ENCODE results near the gene ZBTB20.
"Not testable (repeated sequence)": the region's sequence is repeated elsewhere in the genome, so short reads cannot be mapped to it uniquely, and the experiment has no call there.

Gene ZBTB20

DNA sequence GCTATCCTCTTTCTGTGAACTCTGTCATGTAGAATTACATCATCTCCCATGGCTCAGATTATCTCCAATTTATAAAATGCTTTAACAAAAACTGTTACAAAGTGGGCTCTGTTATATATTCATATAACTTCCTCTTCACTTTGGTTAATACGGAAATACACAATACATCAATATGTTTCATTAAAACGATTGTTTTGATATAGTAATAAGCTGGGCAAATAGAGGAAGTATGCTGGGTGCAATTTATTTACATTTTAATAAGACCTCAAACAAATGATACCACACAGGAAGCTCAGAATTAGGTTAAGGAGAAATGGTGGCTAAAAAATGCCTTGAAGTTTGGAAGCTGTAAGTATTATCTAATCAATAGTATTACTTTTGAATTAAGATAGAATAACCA lies 331.0 kb downstream of the ZBTB20 start:
- DNase-seq, result no peak

DNA sequence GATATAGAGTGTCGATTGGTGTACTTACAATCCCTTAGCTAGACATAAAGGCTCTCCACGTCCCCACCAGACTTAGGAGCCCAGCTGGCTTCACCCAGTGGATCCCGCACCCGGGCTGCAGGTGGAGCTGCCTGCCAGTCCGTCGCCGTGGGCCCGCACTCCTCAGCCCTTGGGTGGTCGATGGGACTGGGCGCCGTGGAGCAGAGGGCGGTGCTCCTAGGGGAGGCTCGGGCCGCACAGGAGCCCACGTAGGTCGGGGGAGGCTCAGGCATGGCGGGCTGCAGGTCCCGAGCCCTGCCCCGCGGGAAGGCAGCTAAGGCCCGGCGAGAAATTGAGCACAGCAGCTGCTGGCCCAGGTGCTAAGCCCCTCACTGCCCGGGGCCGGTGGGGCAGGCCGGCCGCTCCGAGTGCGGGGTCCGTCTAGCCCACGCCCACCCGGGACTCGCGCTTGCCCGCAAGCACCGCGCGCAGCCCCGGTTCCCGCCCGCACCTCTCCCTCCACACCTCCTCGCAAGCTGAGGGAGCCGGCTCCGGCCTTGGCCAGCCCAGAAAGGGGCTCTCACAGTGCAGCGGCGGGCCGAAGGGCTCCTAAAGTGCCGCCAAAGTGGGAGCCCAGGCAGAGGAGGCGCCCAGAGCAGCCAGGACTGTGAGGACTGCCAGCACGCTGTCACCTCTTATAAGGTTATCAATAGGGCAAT lies 334.4 kb downstream of the ZBTB20 start:
- not testable (repeated sequence) for DNase-seq

DNA sequence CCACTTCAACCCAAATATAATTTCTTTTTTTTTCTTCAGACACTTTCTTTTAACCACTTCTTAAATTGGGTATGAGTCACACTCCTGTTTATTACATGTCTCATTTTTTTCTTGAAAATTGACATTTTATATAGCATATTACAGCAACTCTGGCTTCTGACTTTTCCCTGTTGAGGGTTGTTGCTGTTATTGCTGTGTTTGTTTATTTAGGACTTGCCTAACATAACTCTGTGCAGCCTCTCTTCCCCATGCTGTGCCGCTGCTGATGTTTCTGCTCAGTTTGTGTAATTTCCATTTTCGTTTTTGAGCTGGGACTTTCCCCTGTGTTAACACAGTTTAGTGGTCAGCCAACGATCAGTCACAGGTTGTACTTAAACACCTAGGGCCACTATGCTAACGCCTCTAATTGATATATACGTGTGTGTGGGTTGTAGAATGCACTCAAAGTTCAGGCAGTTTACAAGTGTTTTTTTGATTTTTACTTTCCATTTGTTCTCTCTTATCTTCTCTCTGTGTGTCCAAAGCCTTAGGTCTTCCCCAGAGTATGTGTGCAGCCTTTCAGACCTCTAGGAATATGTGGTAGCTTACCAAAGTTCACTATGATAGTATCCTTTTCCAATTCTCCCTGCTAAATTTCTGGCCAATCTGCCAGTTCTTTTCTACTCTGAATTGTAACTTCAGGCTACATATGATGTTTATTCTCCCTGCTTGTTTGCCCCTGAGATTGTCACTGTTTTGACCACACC lies 337.2 kb downstream of the ZBTB20 start:
- no peak for DNase-seq

DNA sequence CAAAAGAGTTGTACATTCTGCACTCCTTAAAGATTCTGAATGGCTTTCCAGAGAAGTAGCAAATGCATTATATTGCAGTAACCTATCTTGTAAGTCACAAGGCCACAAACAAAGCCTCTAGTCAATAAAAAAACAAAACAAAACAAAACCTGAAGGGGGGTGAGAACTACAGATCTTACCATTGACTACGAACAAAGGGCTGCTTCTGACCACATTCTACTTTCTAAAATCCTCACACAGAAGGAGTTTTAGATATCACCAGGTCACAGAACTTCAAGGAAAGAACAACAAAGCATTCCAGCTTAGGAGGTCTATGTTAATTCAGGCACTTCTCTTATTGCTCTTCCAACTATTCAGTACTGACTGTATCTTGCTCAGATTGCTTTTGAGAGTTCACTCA lies 343.0 kb downstream of the ZBTB20 start:
- no peak for DNase-seq

DNA sequence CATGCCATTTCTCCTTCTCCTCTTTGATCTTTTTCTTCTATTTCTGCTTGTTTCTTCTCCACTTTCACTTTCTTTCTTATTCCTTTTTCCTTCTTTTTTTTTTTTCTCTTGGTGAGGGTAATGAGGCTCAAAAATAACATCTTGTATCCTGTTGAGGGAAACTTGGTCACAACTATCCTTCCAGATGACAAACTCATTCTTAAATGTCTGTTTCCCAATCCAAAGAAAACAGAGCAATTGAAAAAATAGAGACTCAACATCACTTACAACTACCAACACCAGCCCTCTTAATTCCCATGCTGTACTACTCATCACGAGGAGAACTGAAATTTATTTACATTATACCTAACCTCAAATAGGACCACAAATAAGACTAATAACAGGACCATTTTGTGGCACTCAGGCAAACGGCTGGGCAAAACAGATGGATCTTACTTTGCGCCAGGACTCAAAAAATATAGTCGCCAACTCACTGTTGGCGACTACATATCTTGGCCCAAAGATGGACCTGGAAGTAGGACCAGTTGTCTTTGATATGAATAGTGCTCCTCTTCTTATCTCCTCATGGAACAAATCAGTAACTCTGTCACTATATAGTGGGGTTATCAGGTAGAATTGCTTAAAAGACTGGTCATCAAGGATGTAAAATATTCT lies 343.9 kb downstream of the ZBTB20 start:
- DNase-seq, result no peak

DNA sequence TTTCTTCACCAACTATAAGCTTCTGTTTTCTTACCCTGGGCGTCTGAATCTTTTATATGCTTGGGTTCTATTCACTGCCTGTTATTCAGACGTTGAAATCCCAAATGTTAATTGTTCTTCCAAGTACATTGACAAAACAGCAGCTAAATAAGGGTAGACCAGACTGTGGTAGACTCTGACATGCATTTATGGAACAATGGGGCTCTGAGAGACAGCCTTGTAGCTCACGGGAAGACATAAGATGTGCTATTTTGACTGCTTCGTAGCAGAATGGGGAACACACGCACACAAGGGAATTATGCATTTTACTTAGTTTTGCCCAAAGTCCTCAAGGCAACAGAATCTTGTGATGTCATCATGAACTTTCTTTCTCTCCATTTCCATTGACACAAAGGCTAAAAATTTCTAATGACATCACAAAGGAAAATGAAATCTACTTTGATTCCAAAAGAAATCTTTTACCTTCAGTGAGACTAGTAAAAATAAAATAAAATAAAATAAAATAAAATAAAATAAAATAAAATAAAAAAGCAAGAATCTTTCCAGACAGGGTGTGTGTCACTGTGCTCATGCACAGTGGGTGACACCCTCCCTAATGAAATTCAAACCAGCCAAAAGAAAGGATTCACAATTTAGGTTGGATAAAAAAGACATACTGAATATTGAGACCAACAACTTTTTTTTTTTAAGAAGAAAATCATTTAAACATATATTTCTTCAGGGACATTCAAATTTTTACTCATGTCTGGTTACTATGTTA lies 346.6 kb downstream of the ZBTB20 start:
- no peak for DNase-seq

DNA sequence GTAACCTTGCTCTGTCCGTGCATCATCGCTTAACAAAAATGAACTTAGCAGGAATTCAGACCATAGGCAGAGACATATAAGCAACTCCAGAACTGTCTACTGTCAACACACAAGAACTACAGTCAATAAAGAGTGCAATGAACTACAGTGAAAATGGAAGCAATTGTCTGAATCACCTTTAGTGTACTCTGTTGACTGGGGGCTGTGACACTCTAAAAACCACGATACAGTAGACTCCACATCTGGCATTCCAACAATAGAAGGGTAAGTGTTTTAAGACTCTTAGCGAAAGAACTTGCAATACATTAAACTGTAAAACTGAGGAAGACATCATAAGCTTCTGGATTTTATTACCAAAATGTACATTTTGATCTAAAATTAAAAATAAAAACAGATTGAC lies 347.3 kb downstream of the ZBTB20 start:
- DNase-seq, result no peak

DNA sequence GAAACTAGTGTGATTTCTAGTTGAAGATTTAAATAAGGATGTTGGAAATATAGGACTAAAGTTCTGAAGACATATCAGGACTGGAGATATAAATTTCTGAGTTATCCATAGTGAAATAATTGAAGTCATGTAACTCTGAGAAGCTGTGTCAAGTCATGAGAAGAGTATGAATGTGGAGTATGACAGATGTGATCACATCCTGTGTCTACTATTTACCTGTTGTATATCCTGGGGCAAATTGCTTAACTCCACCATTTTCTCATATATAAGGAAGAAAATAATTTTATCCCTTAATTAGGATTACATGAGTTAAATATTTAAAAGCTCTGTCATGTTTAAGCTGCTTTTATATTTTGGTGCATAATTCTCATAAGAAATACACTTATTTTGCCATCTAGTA lies 350.3 kb downstream of the ZBTB20 start:
- DNase-seq, result no peak

DNA sequence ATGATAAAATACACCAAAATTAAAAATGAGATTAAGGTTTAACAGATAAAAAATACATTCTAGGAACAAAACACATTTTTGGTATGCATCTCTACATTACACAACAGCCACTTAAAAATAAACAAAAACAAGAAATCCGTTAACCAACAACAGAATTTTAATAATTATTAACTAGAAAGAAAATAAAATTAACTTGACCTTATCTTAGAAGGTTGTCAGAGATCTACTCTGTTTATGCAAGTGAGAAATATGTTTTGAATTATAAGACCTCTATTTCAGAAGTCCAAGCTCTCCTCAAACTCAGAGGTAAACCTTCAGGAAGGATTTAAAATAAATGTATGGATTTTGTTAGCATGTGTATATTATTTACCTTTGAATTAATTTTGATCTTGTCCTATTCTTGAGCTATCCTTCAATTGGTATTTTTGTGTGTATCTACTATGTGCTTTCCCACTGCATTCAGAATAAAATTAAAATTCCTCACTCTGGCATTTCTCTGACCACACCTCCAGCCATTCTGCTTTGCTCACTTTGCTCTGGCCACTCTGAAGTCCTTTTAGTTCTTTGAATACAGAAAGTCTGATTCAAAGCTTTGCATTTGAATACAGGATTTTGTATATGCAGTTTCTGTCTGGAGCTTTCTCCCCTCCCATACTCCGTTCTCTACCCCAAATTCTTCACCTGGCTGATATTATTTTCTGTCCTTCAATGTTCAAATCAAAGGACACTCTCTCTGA lies 352.0 kb downstream of the ZBTB20 start:
- DNase-seq, result no peak

DNA sequence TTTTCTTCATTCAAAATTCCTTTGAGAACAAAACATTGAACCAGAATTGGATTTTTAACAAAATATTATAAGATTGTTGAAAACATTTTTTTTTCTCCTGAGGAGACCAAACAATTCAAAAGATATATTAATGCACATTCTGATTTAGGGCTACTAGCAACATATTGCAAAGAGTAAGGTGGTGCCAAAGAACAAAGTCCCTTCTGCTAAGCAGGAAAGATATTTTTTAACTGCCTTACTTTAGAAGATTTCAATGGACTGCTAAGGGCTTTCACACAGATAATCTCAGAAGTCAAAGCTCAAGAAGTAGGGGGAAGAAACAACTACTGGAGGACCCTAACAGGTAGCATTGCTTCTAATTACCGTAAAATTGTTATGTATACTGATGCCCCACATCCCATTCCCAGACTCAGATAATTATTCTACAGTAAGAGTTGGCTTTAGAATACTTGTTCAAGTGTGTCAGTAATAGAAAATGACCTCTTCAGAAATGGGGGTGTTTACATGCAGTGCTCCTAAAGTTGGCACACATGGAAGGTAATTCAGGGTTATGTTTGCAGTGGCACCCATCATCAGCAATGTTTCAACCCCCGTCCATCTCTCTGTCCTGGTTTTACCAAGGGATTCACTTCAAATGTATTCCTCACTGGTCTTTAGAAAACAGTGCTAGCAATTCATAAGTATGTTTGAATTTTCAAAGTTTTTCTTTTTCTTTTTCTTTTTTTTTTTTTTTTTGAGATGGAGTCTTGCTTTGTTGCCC lies 354.7 kb downstream of the ZBTB20 start:
- no peak for DNase-seq

DNA sequence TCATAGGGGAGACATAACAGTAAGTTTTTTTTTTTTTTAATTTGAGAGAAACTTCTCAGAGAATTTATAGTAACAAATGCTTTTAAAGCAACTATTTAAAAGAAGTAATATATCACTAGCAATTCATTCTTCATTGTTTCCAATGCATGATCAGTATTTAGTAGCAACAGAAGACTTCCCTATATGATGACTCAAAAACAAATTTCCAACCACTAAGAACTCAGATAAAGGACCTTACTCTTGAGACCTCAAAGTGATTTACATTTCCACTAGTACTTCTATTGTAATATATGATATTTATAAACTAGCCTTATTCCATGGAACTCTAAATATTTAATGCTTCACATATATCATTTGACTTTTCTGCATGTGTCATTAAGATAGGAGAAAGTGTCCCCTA lies 356.3 kb downstream of the ZBTB20 start:
- no peak for DNase-seq

DNA sequence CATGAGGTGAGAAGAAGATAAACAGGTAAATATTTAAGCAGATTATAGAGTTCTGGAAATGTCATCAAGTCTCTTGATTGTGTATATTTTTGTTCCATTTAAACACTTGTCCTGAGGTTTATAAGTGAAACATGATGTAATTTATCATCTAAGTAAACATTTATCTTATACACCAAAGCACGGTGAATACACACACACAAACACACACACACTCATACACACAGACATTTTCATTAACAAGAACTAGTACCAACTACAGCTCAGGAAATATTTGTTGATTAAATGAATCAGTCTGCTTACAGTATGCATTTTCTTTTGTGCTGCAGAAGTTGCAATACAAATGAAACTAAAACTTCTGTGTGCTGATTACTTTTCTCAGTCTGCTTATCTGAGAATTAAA lies 357.3 kb downstream of the ZBTB20 start:
- DNase-seq, result no peak

DNA sequence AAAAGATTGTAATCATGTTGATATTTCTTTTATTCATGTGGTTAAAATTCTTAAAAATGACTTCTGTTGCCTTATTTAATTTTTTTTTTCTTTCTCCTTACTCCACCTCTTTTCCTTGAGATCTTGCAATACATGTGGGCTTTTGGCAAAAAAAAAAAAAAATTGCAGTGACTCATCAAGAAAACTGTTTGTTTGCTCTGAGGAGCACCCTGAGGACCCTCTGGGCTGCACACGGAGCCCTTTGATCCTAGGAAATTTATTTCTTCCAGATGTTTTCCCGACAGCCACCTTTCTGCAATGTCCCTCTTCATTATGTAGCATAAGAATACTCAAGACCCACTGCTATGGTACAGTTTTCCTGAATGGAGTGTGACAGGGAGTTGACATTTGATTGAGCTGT lies 371.7 kb downstream of the ZBTB20 start:
- DNase-seq, result no peak

DNA sequence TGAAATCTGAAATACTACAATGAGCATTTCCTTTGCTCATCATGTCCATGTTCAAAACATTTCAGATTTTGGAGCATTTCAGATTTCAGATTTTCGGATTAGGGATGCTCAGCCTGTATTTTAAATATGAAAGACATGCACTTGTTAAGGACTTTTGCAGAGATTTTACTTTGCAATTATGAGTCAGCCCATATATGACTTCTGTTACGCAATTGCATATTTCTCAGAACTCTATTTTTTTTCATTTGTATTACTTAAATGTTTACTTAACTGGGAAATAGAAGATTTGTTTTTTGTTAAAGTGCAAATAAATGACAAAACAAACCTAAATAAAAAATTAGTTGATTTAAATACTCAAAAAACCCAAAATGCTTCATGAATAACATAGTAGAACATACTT lies 376.2 kb downstream of the ZBTB20 start:
- no peak for DNase-seq

DNA sequence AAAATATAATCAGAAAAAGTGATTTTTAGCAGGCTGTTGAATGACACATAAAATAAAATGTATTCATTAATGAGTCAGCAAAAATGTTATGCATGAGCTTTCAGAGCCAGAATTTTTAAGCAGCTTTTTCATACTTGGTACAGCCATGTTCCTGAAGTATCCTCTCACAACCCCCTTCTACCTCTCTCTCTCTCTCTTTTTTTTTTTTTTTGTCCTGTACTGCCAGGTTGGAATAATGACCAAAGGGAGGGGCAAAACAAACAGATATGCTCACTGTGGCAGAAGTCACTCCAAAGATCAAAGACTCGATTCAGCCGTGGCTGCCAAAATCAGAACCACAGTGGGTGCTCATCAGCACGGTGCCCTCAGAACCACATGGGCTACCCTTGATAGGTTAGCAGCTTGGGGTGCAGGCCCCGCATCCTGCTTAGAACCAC lies 383.0 kb downstream of the ZBTB20 start:
- DNase-seq, result no peak

DNA sequence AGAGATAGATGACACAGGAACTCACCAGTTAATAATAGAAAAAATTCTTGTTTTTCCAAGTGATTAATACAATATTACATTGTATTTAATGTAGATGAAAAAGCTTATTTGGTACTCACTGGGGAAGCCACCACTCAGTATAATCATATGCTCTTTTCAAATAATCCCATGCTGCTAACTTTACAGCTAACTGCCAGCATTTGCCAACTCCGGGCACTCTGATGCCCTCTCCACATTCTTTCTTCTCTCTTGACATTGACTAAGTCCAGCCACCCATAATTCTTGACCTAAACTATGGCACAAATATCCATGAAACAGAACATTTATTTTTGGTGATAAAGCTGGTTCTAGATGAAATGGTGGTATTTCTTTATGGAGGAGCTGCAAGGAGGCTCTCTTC lies 384.9 kb downstream of the ZBTB20 start:
- DNase-seq, result no peak

DNA sequence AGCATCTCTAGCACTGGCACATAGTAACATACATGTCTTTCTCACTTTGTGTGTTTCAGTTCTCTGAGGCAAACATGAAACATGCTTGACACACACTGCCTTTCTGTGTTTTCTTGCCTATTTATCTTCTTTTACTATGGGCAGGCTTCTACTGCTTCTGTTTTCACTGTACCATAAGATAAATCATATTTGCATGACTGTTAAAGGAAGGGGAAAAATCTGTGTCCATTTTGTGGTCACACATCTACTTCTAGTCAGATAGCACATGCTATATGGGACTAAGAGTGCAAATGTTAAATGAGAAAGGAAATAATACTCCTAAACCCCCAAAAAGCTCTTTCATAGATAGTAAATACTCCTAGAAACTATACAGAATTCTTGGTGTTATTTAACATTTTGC lies 386.4 kb downstream of the ZBTB20 start:
- no peak for DNase-seq

DNA sequence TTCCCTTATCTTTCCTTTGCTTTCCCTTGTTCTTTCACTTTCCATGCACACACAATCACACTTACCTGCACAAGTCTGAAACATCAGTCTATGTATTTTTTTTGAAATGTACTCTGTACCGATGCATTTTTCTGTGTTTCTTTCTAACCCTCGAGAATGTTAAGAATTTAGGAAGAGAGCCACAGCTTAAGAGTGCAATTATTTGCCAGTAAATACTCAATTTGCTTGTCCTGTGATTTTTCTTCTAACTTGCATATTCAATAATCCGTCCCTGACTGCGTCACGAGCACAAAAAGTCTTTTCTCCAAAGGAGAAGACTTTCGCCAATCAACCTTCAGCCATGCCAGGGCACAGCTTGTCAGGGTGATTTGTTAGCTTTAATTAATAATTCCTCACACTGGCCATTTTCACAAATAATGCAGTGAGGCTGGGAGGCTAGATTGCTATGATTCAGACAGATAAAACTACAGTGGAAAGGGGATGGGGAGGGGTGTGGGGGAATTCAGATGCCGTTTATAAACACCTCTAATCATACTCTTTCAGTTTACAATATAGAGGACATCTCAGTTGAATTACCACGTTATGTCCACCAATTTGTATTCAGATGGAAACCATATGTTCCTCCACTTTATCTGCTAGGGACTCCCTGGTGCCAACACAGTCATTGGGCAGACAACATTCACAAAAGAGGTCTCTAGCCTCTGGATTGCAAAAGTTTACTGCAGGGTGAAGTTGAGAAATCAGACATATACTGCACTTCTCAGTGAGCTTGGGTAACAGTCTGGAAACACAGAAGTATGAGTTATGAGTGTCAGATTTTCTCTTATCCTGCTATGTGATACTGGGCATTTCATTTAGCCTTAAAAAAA lies 388.0 kb downstream of the ZBTB20 start:
- DNase-seq, result no peak

DNA sequence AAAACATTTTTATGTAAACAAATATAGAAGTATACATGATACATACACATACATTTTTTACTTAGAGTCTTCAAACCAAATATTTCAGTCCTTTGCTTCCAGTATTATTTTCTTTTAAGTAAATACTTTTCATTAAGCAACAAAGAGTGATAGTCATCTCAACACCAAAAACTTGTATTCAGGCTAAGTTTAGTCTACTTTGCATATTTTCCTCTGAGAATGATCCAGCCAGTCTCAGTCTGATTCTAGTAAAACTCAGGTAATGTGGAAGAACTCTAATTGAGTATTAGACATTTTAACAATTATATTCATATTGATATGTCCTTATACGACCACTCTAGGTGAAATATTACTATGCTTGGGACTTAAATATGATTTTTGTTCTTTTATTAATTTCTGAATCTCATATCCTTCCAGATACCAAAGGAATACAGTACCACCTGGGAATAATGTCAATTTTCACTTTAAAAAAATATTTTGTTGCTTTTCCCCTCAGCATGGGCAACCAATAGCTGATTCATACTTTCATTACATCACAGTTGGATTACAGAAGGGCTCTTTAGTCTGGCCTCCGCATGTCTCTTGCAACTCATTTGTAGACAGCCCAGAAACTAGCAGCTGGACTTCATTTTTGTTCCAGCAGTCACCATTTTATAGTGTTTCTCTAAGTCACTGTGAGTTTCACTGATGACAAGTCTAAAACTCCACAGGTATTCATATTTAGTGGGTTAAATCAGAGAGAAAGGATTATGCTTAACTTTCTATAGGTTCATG lies 390.4 kb downstream of the ZBTB20 start:
- DNase-seq, result no peak

DNA sequence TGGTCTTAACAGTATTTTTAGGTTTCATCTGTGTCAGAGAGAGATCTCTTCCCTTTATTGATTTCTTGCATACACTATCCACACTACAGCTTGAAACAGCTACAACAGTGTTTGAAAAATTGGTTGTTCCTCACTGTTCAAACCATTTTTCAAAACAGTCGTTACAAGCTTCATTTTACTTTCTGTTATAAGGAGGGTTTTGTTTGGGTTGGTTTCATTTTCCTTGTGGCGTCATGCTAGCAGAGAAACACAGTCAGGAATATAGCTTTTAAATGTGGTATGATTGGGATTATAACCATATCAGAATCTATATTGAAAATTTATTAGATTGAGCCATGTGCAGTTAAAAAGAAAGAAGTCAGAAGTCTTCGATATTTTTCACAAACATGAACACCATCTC lies 400.6 kb downstream of the ZBTB20 start:
- DNase-seq, result no peak

All from KG1 (cell line).